ENCODE measurements around the gene DCLRE1B.

DNA sequence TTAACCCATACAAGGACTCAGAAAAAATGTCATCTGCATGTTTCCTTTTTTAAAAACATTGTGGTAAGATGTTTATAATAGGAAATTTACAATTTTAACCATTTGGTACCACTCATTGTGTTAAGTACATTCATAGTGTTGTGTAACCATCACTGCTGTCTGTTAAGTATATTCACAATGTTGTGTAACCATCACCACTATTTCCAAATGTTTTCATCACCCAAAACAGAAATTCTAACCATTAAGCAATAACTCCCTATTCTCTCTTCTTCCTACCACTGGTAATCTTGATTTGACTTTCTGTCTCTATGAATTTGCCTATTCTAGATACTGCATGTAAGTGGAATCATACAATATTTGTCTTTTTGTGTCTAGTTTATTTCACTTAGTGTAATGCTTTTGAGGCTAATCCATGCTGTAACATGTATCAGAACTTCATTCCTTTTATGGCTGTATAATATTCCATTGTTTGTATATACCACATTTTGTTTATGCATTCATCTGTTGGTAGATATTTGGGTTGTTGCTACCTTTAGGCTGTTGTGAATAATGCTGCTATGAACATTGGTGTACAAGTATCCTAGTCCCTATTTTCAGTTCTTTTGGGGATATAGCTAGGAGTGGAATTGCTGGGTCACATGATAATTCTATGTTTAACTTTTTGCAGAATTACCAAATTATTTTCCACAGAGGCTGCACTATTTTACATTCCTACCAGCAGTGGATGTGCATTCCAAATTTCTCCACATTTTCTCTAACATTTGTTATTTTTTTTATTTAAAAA is 38.1 kb downstream of the DCLRE1B start:
- TF ChIP-seq, protein P1, sequence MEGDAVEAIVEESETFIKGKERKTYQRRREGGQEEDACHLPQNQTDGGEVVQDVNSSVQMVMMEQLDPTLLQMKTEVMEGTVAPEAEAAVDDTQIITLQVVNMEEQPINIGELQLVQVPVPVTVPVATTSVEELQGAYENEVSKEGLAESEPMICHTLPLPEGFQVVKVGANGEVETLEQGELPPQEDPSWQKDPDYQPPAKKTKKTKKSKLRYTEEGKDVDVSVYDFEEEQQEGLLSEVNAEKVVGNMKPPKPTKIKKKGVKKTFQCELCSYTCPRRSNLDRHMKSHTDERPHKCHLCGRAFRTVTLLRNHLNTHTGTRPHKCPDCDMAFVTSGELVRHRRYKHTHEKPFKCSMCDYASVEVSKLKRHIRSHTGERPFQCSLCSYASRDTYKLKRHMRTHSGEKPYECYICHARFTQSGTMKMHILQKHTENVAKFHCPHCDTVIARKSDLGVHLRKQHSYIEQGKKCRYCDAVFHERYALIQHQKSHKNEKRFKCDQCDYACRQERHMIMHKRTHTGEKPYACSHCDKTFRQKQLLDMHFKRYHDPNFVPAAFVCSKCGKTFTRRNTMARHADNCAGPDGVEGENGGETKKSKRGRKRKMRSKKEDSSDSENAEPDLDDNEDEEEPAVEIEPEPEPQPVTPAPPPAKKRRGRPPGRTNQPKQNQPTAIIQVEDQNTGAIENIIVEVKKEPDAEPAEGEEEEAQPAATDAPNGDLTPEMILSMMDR (IDR thresholded peaks at IDR 0.05; ENCODE audit: poor library complexity), result no peak
- no peak for TF ChIP-seq EZH2 (IDR thresholded peaks at IDR 0.05; ENCODE audit: borderline replicate concordance)

Measured in hepatocyte (in vitro differentiated cells).